HepG2 (cell line): Measurements from ENCODE around the gene SAMD14. TPM values are rescaled to one million over a fixed set of nuclear protein-coding genes. Genes with fewer than 3 reads are reported as not detected.

ENCODE experiments used
- ARNT2 ChIP-seq: sonication (generic); formaldehyde crosslinking; IDR thresholded peaks from 2 replicates; pipeline ENCODE4 v1.8.0; 2022; ENCODE audit warnings: mild to moderate bottlenecking, low read depth, missing genetic modification reagents, moderate library complexity
- ATRX ChIP-seq: sonication (generic); formaldehyde crosslinking; IDR thresholded peaks from 2 replicates; pipeline ENCODE4 v1.4.0; 2020; ENCODE audit warnings: missing genetic modification reagents, borderline replicate concordance
- BRF2 ChIP-seq: sonication (generic); formaldehyde crosslinking; IDR thresholded peaks from 2 replicates; pipeline ENCODE4 v1.8.1; 2022; ENCODE audit warnings: mild to moderate bottlenecking, missing genetic modification reagents
- CSRNP1 ChIP-seq: sonication (generic); formaldehyde crosslinking; IDR thresholded peaks from 2 replicates; pipeline ENCODE4 v1.8.1; 2023; ENCODE audit warnings: mild to moderate bottlenecking, missing genetic modification reagents
- DMAP1 ChIP-seq: IDR thresholded peaks from 2 replicates; pipeline ENCODE4 v1.6.1; 2016
- ERF ChIP-seq: IDR thresholded peaks from 2 replicates; pipeline ENCODE4 v1.6.1; 2018; ENCODE audit warnings: missing biosample characterization, missing genetic modification reagents
- ETS1 ChIP-seq: sonication (generic); formaldehyde crosslinking; IDR thresholded peaks from 2 replicates; pipeline ENCODE4 v1.4.0; 2020; ENCODE audit warnings: missing genetic modification reagents
- FOSL1 ChIP-seq: sonication (generic); formaldehyde crosslinking; IDR thresholded peaks from 2 replicates; pipeline ENCODE4 v1.9.0; 2021; ENCODE audit warnings: missing genetic modification reagents, borderline replicate concordance
- FUBP1 ChIP-seq: sonication (generic); formaldehyde crosslinking; IDR thresholded peaks from 2 replicates; pipeline ENCODE4 v1.5.1; 2020; ENCODE audit warnings: missing genetic modification reagents, mild to moderate bottlenecking, borderline replicate concordance
- NFE2L2 ChIP-seq: fragments of 150-350 bp; IDR thresholded peaks from 2 replicates; pipeline ENCODE4 v1.6.1; 2014; ENCODE audit warnings: low read length
- PCBP2 ChIP-seq: fragments of 200-400 bp; formaldehyde crosslinking; optimal IDR thresholded peaks from 2 replicates; pipeline ENCODE3; 2018; ENCODE audit warnings: low read length, low read depth; ENCODE audit not compliant: poor library complexity, severe bottlenecking
- PITX1 ChIP-seq: sonication (generic); formaldehyde crosslinking; IDR thresholded peaks from 2 replicates; pipeline ENCODE4 v1.5.1; 2020; ENCODE audit warnings: mild to moderate bottlenecking, missing genetic modification reagents
- RELA ChIP-seq: sonication (generic); formaldehyde crosslinking; IDR thresholded peaks from 2 replicates; pipeline ENCODE4 v1.4.0; 2020; ENCODE audit warnings: missing genetic modification reagents
- SAP130 ChIP-seq: IDR thresholded peaks from 2 replicates; pipeline ENCODE4 v1.6.1; 2016; ENCODE audit warnings: low read depth
- YEATS2 ChIP-seq: sonication (generic); formaldehyde crosslinking; IDR thresholded peaks from 2 replicates; pipeline ENCODE4 v1.4.0; 2020; ENCODE audit warnings: missing genetic modification reagents, borderline replicate concordance
- ZKSCAN8 ChIP-seq: IDR thresholded peaks from 2 replicates; pipeline ENCODE4 v1.6.1; 2016; ENCODE audit warnings: borderline replicate concordance, missing genetic modification reagents, missing compliant biosample characterization
- ZNF251 ChIP-seq: sonication (generic); formaldehyde crosslinking; IDR thresholded peaks from 2 replicates; pipeline ENCODE4 v1.9.0; 2021; ENCODE audit warnings: mild to moderate bottlenecking, missing genetic modification reagents
- ZNF263 ChIP-seq: sonication (generic); formaldehyde crosslinking; IDR thresholded peaks from 2 replicates; pipeline ENCODE4 v1.4.0; 2020; ENCODE audit warnings: missing genetic modification reagents
- ZNF337 ChIP-seq: sonication (generic); formaldehyde crosslinking; IDR thresholded peaks from 2 replicates; pipeline ENCODE4 v1.5.1; 2020; ENCODE audit warnings: missing genetic modification reagents, low read depth, mild to moderate bottlenecking, borderline replicate concordance
- ZNF775 ChIP-seq: sonication (generic); formaldehyde crosslinking; IDR thresholded peaks from 2 replicates; pipeline ENCODE4 v1.4.0; 2020; ENCODE audit warnings: missing genetic modification reagents, mild to moderate bottlenecking, moderate library complexity, borderline replicate concordance
- ZSCAN5A ChIP-seq: sonication (generic); formaldehyde crosslinking; IDR thresholded peaks from 2 replicates; pipeline ENCODE4 v1.8.0; 2022; ENCODE audit warnings: mild to moderate bottlenecking, missing genetic modification reagents, borderline replicate concordance
- polyA plus RNA-seq, 8 experiments: library from polyadenylated mRNA; depleted of rRNA in 3 of 8; stranded (reverse) in 7 of 8; unstranded in 1 of 8; fragments of >200 nt; fragmentation: Illumina TruSeq in 4 of 8; extraction: Trizol in 4 of 8; gene quantifications; 2 replicates each; pipeline versions ENCODE4 v1.2.1 to v1.2.3, GENCODE V29; 2011 to 2016; ENCODE audit warnings: low read depth in 4 of 8, missing spikeins in 1 of 8, mixed read lengths in 1 of 8; ENCODE audit not compliant: insufficient read depth in 1 of 8
- total RNA-seq, 5 experiments: library from RNA; depleted of rRNA; stranded (reverse); fragments of >200 nt; fragmentation: Illumina TruSeq; extraction: Trizol; gene quantifications; 2 replicates each; pipeline ENCODE4 v1.2.3, GENCODE V29; 2016; ENCODE audit warnings: low read depth in 1 of 5

The SAMD14 gene
- total and polyA plus RNA-seq, 2 of the 13 experiments (the other 11 are each of a cell fraction or from before 2014, with no cell fraction given): 0.07 to 0.22 TPM

- no peak for TF ChIP-seq RELA (CRISPR knock-in tag)
- no peak for TF ChIP-seq DMAP1
- TF ChIP-seq ARNT2 (CRISPR knock-in tag): no peak; the same call in none of the 2 replicates
- 0 out of 2 replicates have a peak, but pooled peaks have one; percentile 28 for TF ChIP-seq ZNF263 (CRISPR knock-in tag)
- TF ChIP-seq ERF (CRISPR knock-in tag): no peak
- 0 out of 2 replicates have a peak, but pooled peaks have one; percentile 39 for TF ChIP-seq PITX1
- TF ChIP-seq ZNF775 (CRISPR knock-in tag): no peak
- TF ChIP-seq ATRX: no peak
- no peak for TF ChIP-seq ZSCAN5A (CRISPR knock-in tag)
- no peak for TF ChIP-seq ETS1 (CRISPR knock-in tag)
- no peak for TF ChIP-seq PCBP2
- TF ChIP-seq YEATS2: peak; percentile 66
- no peak for TF ChIP-seq ZNF337
- no peak for TF ChIP-seq CSRNP1 (CRISPR knock-in tag)
- no peak; the same call in 1 of the 2 replicates for TF ChIP-seq ZKSCAN8 (CRISPR knock-in tag)
- no peak for TF ChIP-seq FUBP1 (CRISPR knock-in tag)
- TF ChIP-seq ZNF251: no peak
- no peak for TF ChIP-seq BRF2 (CRISPR knock-in tag)
- no peak for TF ChIP-seq FOSL1 (CRISPR knock-in tag)
- peak; percentile 61 for TF ChIP-seq SAP130
- no peak for TF ChIP-seq NFE2L2
These were observed 35.7 kb downstream of the SAMD14 start (continued) for GRCh38 chr17:50094243-50094752.
